ENCODE measurements around the gene USP3.
A peak's percentile ranks its signal among the peaks of the same experiment; 100 is the strongest.

The USP3 gene

DNA sequence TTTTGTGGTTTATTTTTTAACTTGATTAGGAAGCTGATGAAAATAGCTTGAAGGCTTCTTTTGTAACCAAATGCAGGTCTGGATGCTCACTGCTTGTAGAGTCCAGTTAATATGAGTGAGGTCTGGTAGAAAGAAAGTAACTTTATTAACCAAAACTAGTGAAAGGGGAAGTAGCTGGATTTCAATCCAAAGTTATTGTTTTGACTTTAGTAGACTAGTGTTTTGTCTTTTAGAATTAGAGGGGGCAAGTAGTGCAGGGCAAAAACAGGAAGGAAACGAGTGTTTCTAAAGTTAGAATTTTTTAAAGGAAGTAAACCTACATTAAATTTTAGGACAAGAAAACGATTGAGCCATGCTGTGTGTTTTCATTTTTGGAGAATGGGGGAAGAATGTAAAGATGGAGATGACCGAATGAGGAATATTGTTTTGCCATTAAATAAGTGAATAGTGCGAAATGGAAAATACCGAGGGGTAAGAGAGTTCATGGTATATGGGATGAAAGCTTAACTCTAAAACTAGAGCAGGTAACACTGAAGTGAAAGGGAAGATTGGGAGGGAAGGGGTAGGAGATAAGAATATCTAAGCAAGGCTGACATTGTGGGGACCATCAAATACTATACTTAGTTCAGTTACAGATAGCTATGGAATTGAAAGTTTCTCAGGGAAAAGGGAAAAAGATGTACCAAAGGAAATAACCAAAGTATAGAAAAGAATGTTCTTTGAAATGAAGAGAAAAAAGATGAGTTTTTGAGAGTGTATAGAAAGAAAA, 40.0 kb downstream of the USP3 start:
- DNase-seq (ENCODE audit: low read depth in 2 of 2), result no peak

- no peak for DNase-seq (ENCODE audit: low read depth in 2 of 2)
Measured at GRCh38 chr15:63545520-63545919, 41.1 kb downstream of the USP3 start.

DNA sequence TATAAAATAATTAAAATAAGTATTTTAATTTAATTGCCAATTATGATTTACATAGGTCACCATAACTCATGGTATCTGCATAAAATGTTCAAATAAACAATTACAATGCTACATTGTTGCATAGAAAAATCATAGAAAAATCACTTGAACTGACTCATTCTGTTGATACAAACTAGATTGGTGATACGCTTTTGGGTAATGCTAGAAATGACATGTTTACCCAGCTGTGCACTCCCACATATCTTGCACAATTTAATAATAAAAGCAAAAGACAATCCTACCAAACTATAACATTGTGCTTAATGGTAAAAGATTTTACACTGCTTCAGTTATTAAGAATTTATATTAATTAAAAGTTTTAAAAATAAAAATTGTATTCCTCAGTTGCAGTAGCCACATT, 47.0 kb downstream of the USP3 start:
- no peak for DNase-seq (ENCODE audit: low read depth in 2 of 2)

- no peak for DNase-seq (ENCODE audit: low read depth in 2 of 2)
Measured at GRCh38 chr15:63553388-63553791, 49.0 kb downstream of the USP3 start.

GRCh38 chr15:63554337-63554927, 50.0 kb downstream of the USP3 start:
- DNase-seq (ENCODE audit: low read depth in 2 of 2), result no peak

GRCh38 chr15:63555507-63555906, 51.1 kb downstream of the USP3 start:
- DNase-seq (ENCODE audit: low read depth in 2 of 2), result no peak

GRCh38 chr15:63556246-63556645, 51.9 kb downstream of the USP3 start:
- no peak for DNase-seq (ENCODE audit: low read depth in 2 of 2)

- DNase-seq (ENCODE audit: low read depth in 2 of 2), result no peak
Measured at GRCh38 chr15:63556736-63557135, 52.3 kb downstream of the USP3 start.

- DNase-seq (ENCODE audit: low read depth in 2 of 2), result no peak
Measured at GRCh38 chr15:63559753-63560152, 55.4 kb downstream of the USP3 start.

DNA sequence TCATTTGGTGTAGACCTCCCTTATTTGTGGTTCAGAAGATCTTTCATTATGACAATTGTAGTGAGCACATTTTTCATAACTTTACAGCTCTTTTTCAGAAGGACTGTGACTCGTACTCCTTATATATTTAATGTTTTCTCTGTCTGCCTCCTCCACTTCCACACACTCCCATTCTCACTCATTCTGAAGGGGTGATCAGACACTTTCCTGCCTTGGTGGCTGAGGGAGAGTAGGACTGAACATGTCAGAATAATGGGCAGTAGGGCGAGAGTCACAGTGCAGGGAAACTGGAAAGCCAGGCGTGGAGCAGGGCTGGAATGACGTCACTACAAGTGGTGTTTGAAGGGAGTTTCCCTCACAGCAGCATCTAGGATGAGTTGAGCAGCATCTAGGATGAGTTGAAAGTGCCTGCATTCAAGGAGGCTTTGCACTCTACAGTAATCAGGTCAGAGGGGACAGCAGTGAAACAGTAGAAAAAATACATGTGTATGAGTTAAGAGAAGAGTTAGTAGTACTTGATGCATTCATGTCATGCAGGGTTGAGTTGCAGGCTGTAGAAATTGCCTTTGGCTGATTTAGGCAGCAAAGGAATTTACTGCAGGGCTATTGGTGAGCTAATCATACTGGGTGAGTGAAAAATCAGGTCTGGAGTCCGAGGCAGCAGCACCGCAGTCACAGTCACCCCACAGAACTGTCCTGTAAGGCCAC, 56.5 kb downstream of the USP3 start:
- peak; percentile 47 to 64 for DNase-seq (ENCODE audit: low read depth in 2 of 2)

- no peak for DNase-seq (ENCODE audit: low read depth in 2 of 2)
Measured at GRCh38 chr15:63564093-63564492, 59.7 kb downstream of the USP3 start.

GRCh38 chr15:63565536-63566186, 61.3 kb downstream of the USP3 start:
- no peak for DNase-seq (ENCODE audit: low read depth in 2 of 2)

GRCh38 chr15:63572749-63573464, 68.5 kb downstream of the USP3 start:
- no peak for DNase-seq (ENCODE audit: low read depth in 2 of 2)

DNA sequence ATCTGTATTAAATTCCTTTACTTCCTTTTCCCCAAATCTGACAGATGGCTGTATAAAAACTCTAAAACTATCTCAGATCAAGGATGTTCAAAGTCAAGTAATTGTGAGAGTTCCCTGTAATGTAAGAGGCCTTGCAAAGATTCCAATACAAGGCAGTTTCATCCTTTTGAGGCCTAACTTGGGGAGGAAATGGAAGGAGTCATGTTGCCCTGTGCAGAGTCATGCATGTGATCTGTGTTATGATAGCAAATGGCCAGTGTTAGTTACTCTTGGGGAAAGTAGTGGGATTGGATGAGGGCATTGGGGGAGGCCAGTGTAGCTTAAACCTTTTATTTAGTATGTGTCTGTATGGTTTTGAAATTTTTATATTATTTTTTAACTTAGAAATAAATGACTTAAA, 69.1 kb downstream of the USP3 start:
- DNase-seq (ENCODE audit: low read depth in 2 of 2), result no peak

DNA sequence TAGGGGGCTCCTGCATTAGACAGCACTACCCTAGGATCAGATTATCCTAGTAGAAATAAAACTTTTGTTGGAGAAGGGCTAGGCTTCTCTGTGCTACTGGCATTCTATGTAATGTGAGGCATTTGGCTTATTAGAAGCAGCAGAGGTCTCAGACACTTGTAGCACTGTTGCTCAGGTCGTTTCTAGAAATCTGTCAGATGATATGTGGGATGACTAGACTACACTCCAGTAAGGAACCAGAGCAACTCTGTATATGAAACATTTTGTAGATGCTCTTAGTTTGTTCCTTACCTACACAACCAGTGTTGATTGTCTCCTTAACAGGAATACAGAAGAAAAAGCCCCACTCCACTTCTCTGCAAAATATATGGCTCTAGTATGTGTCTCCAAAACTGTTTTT, 70.9 kb downstream of the USP3 start:
- no peak for DNase-seq (ENCODE audit: low read depth in 2 of 2)

DNA sequence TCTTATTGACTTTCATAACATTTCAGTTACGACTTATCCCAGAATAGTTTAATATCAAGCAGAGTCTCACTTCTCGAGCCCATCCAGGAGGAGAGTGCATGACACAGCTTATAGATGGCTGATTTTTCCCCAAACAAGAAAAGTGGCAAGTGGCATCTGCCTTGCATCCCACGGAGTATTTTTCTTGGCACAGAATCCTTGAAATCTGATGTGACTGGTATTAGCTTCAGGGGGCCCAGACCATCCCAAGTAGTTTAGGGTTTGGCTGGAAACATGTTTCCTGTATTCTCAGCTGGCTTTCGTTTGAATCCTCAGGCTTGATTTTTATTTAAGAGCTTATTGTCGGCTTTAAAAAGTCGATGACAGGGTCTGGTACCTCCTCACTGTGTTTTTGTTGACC, 72.0 kb downstream of the USP3 start:
- DNase-seq (ENCODE audit: low read depth in 2 of 2), result no peak

DNA sequence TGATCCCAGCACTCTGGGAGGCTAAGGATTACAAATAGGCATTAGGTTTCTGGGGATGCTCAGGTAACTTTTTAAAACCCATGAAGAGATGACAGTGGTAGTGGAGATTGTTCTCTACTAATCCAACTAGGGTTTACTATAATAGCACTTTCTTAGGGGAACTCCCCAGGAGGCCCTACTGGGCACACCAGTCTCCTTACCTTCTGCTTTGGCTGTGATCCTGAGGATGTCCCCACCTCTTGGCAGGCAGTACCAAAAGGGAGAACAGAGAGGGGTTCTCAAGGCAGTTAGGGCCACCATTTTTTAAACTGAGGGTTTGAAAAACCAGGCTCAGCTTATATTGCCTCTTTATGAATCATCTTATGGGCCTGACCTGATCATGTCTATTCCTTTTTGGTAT, 77.8 kb downstream of the USP3 start:
- no peak for DNase-seq (ENCODE audit: low read depth in 2 of 2)

- no peak for DNase-seq (ENCODE audit: low read depth in 2 of 2)
Measured at GRCh38 chr15:63582718-63583426, 78.5 kb downstream of the USP3 start.

- DNase-seq (ENCODE audit: low read depth in 2 of 2), result no peak
Measured at GRCh38 chr15:63586790-63587189, 82.4 kb downstream of the USP3 start.

GRCh38 chr15:63587527-63587926, 83.1 kb downstream of the USP3 start:
- DNase-seq (ENCODE audit: low read depth in 2 of 2), result no peak

- no peak for DNase-seq (ENCODE audit: low read depth in 2 of 2)
Measured at GRCh38 chr15:63588826-63589225, 84.4 kb downstream of the USP3 start.
